HG03457 (cell line): Measurements from ENCODE around the gene LINGO4.

ENCODE experiments used
- ATAC-seq: cut with Tn5 transposase; IDR thresholded peaks from one replicate; pipeline ENCODE4 v1.9.1; 2021; ENCODE audit warnings: moderate number of reproducible peaks; ENCODE audit not compliant: unreplicated experiment

Gene LINGO4

DNA sequence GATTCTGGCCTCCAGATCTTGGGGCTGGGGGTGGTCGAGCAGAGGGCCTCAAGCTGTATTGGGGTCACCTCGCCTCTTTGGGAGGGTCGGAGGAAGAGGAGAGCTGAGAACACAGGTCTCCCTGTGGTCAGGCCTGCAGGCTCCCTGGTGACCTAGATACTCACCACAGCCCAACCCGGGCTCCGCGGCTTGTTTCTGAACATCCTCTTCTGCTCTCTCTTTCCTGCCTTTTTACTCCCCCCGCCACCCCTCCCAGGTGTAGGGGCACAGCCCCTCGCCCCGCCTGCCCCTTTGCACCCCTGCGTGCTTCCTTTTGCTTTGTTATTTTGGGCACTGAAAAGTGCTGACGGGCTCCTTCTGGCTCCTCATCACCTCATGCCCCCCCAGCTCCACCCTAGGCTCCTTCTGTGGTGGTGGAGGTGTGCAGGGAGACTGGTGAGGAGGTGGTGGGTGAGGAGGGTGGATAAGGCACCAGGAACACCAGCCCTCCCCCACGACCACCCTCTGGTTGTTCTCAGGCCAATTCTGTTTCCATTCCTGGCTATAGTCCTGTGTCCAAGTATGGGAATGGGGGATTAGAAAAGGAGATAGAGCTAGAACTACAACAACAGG lies 10.6 kb upstream of the LINGO4 start:
- no peak for ATAC-seq

GRCh38 chr1:151814971-151815545 lies 9.8 kb upstream of the LINGO4 start:
- no peak for ATAC-seq

GRCh38 chr1:151814426-151814825 lies 9.2 kb upstream of the LINGO4 start:
- ATAC-seq = no peak

- no peak for ATAC-seq
Measured at GRCh38 chr1:151813271-151813977, 8.2 kb upstream of the LINGO4 start.

DNA sequence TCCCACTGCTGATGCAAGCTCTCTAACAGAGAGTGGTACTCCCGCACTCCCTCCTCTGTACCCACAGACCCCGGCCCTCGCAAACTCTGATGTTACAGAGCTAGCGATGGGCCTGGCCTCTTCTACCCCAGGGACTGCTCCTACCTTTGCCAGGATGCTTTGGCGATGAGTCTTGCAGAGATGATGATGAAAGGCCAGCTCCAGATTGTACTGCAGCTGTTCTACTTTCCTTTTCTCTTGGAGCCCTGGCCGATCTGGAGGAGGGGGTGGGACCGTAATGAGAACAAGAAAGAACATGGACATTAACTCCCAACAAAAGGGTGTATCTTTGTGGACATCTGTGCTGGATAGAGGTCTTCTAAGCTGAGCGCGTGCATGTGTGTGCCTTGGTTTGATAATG lies 6.0 kb upstream of the LINGO4 start:
- ATAC-seq = no peak

DNA sequence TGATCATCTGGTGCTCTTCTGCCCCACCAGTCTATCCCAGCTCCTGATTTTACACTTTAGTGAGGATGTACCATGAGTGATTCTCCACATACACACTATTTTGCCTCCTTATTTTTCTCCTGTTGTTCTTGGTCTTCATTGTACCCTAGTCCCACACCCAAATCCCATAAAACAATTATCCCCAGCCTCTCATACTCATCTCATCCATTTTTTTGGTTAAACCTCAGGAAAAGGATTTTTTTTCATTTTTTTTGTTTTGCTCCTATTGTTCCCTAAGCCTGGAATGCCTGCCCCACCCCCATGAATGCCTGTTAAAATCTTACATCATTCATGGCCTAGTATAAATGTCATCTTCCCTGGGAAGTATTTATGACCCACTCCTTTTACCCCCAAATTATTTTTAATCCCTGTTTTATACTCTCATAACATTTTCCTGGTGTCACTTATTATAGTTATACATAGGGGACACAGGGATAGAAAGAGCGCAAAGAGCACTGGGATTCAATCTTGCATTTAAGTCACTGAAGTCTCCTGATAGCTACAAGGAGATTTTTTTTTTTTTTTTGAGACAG lies 4.9 kb upstream of the LINGO4 start:
- ATAC-seq = no peak

DNA sequence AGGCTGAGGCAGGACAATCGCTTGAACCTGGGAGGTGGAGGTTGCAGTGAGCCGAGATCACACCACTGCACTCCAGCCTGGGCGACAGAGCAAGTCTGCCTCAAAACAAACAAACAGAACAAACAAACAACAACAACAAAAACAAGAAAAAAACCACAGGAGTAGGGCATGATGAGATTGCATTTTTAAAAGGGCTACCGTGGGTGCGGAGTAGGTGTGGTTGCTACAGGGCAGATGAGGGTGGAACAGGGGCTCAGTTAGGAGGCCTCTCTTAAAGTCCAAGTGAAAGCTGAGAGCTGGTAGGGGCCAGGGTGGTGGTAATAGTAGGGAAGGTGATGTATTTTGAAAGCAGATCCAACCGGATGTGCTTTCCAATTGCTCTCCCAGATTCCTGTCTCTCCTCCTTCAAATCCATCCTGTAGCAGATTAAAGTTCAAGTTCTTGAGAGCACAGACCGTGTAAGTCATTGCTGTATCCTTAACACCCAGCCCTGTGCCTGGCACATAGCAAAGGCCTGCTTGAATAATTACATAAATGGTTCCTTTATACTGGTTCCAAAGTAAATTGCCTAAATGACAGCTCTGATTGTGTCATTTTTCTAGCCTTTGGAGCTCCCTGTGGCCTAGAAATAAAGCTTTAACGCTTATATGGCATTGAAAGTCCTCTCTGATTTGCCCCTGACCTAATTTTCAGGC lies 4.2 kb upstream of the LINGO4 start:
- no peak for ATAC-seq

DNA sequence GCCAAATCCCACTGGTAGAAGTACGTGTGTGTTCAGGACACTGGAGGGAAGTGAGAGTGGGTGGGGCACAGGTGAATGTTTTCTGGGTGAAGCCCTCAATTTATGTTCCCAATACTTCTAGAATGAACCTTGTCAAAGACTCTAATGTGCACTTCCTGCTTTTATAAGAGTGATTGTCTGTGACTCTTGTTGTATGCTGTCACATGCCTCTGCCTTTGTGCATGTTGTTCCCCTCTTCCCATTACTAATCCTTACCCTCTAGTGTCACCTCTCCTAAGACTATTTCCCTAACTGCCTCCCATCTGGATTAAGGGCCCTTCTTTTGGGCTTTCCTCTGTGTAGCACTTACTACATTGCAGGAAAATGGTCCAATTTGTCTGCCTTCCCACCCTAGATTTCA lies 2.5 kb upstream of the LINGO4 start:
- ATAC-seq = no peak

DNA sequence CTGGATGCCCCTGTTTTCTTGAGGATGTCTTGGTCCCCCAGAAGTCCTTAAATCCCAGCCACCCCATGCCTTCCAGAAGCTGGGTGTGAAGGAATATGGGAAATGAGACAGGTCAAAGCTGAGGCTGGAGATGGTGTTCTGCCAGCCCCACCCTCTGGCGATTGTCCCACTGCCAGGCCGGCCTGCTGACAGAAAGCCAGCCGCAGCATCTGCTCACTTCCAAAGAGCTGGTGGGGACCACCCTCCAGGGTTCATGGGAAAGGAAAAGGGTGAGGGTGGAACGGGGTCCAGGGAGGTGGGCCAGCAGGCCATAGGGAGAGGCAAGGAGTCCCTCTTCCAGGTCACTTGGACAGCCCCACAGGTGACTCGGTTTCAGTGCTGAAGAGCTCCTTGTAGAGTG lies 1.9 kb upstream of the LINGO4 start:
- no peak for ATAC-seq

- ATAC-seq = no peak
Measured at GRCh38 chr1:151806170-151806569, 951 bp upstream of the LINGO4 start.

DNA sequence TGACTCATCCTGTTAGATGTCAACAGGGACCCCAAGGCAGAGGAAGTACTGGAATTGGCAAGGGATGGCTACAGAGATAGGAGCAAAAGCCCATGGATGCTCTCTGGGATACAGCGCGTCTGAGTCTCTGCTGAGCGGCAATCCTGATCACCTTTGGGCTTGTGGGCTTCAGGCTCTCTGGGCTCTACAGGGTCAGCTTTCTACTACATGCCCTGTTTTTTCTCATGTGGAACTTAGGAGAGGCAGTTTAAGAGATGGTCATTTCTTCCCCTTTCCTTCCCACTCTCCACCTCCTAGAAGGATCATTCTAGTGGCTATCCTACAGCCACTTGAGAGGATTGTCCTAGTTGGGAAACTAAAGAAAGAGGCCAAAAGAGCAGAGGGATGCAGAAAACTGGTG lies 1.3 kb downstream of the LINGO4 start:
- ATAC-seq = no peak

DNA sequence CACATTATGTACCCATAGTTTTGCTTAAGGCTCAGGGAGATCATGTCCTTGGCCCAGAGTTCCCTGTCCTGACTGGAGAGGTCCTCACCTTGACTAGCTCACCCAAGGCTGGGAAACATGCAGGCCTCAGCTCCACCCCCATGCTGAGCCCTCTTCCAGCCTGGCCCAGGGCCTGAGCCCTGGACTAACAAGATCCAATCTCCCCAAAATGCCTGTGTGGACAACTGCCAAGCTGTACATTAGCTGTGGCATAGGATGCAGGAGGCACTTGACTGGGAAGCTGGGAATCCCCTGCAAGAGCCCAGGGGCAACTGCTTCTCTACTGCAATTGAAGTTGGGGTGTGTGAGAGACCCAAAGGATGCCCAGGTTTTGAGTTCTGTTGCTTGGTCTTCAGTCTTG lies 2.1 kb downstream of the LINGO4 start:
- ATAC-seq = no peak

DNA sequence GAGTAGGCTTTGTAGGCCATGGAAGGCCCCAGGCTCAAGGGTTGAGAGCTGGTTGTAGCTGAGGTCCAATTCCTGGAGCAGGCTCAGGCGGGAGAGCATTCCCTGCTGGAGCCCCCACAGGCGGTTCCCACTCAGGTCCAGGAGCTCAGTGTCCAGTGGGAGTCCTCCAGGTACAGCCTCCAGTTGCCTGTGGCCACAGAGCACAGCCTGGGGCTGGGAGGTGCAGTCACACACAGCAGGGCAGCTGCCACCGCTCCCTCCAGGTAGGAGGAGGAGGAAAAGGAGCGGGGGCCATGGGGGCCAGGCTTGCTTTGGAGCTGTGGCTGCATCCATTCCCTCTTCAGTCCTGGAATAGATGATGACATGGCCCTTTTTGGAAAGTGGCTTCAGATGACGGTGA lies 2.8 kb downstream of the LINGO4 start:
- ATAC-seq = no peak

GRCh38 chr1:151801846-151802245 lies 3.4 kb downstream of the LINGO4 start:
- no peak for ATAC-seq

- ATAC-seq = no peak
Measured at GRCh38 chr1:151801310-151801820, 3.9 kb downstream of the LINGO4 start.

GRCh38 chr1:151800830-151801229 lies 4.4 kb downstream of the LINGO4 start:
- ATAC-seq = no peak

DNA sequence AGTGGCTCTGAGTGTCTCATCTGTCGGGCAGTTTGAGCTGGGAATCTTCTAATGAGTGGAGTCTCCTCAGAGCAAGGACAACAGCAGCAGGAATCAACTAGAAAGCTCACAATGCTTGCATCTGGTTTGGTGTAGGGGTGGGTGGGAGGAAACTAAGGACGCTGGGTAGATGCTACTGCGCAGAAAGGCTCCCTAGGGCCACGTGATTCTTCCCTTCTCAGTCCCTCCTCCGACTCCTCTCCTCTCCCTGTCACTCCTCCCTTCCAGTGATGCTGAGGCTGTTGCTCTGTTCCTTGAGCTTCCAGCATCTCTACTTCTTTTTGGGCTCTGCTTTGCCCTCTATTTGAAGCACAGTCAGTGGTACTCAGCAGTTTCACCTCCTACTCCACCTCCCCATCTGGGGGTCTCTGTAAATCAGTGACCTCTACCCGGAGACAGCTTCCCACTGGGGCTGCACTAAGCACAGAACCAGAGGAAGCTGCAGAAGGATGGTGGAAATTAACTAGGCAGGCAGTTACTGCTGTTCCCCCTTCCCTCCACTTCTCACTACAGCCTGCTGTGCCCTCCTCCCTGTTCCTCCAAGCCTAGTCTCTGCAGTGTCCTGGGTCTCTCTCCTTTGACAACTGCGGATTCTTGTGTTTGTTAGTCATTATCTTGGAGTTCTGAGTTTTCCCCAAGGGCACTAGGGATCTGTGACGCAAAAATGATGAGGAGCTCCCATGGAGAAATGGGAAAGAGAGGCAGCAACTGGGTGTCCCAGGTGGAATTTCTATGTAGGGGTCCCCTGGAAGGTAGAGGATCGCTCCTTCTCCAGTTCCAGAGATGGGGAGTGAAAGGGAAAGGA lies 5.8 kb downstream of the LINGO4 start:
- no peak for ATAC-seq

DNA sequence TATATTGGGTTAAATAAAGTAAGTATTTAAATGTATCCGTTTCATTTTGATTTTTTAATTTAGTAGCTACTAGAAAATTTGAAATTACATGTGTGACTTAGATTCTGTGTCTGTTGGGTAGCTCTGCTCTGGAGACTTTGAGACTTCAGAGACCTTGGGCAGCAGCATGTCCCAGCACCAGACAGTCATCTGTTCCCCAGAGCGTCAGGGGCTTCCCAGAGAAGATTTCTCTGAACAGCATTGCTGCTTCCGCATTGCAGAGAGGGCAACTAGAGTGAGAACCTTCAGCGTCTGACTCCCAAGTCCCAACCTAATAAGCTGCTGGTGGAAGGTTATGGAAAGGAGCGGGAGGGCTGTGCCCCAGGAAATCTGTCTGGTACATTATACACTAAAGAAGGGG lies 6.6 kb downstream of the LINGO4 start:
- no peak for ATAC-seq

DNA sequence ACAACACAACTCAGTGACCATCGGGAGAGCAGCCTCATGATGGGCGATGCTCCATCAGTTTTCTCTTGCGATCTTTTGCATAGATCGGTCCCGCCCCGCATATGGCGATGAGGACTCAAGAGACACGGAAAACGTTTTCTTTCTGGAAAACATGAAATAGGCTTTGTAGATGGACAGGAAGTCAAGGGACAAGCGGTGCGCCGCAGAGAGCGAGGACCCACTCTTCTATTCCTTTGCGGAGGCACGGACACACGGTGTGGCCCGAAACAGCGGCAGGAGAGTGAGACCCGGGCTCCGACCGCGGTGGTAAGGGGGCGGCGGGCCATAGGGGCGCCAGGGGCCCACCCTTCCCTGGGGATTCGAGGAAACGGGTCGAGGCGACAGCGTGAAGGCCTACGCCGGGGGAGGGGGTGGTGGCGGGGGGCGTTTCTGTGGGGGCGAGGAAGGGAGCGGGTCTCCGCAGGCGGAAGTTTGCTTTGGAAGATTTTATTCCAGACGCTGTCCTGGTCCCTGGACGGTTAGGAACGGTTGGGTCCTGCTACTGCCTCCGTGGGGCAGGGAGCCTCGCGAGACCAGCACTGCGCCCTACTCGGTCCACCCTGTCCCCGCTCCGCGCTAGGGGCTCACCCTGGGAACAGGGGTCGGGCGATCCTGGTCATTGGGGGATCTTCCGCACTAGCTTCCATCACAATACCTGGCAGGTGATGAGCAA lies 14.1 kb downstream of the LINGO4 start:
- no peak for ATAC-seq
